ENCODE data around the gene IGF1.

The IGF1 gene

DNA sequence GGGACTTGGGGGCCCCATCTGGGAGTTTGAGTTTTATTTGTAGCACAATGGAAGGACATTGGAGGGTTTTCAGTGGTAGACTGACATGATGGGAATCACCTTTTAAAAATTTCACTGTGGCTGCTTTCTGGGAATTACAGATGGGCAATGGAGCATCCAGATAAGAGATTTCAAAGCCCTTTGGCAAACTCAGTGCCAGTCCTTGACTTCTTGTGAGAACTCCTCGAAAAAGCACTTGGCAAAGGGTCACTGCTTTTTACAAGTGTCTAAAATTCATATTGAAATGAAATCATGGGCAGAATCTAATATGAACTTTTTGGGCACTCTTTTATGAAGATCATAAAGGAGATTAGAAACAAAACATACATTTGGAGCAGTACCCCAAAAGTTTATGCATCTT lies 34.3 kb upstream of the IGF1 start:
- DNase-seq (ENCODE audit: insufficient read length, low spot score): no peak
- no peak for FAIRE-seq
- TF ChIP-seq, protein P1, sequence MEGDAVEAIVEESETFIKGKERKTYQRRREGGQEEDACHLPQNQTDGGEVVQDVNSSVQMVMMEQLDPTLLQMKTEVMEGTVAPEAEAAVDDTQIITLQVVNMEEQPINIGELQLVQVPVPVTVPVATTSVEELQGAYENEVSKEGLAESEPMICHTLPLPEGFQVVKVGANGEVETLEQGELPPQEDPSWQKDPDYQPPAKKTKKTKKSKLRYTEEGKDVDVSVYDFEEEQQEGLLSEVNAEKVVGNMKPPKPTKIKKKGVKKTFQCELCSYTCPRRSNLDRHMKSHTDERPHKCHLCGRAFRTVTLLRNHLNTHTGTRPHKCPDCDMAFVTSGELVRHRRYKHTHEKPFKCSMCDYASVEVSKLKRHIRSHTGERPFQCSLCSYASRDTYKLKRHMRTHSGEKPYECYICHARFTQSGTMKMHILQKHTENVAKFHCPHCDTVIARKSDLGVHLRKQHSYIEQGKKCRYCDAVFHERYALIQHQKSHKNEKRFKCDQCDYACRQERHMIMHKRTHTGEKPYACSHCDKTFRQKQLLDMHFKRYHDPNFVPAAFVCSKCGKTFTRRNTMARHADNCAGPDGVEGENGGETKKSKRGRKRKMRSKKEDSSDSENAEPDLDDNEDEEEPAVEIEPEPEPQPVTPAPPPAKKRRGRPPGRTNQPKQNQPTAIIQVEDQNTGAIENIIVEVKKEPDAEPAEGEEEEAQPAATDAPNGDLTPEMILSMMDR (IDR thresholded peaks at IDR 0.05; ENCODE audit: insufficient read depth, missing control alignments): no peak

DNA sequence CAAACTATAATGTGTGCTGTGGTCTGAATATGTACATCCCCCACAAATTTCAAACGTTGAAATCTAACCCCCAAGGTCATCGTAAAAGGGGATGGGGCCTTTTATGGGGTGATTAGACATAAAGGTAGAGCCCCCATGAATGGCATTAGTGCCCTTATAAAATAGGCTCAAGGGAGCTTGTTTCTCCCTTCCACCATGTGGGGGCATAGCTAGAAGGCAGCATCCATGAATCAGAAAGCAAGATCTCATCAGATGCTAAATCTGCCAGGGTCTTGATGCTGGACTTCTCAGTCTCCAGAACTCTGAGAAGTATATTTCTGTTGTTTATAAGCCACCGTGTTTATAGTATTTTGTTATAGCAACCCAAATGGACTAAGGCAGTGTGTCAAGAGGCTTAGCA lies 33.4 kb upstream of the IGF1 start:
- FAIRE-seq: no peak
- DNase-seq (ENCODE audit: insufficient read length, low spot score): no peak
- TF ChIP-seq, protein P1 (IDR thresholded peaks at IDR 0.05; ENCODE audit: insufficient read depth, missing control alignments): no peak

DNA sequence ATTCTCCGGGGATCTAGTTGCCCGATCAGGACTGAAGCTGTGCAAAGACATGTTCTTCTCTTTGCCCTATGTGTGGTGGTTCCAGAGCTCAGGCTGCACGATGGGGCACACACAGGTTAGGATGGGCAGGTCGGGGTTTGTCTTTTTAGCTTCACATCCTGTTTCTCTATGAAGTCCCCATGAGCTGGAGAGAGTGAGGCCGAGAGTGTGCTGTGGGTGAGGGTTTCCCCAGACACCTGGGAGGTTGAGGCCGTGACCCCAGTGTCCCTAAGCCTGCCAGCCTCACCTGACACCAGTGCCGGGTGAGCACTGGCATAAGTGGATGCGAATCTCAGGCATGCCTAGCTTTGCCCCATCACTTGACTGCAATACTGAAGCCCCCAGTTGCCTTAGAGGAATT lies 32.9 kb upstream of the IGF1 start:
- TF ChIP-seq, protein P1 (IDR thresholded peaks at IDR 0.05; ENCODE audit: insufficient read depth, missing control alignments): no peak
- FAIRE-seq: no peak

DNA sequence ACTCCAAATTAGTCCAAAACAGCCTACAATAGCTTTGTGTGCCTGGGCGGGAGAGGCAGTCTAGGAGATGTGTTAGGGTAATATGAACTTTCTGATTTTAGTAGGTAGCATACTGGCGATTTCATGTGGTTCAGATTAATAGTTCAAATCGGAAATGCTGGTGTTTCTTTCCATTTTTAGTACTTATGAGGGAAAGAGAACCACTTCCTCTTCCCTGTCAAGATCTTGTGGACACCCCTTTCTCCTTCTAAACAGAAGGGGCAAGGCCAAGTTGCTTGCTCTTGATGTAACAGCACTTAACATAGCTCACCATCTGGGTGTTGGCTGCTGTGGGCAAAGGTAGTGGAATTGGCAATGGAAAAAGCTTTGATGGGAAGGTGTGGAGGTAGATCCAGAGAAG lies 32.2 kb upstream of the IGF1 start:
- DNase-seq (ENCODE audit: insufficient read length, low spot score) (no peak), FAIRE-seq (no peak)
- TF ChIP-seq, protein P1 (IDR thresholded peaks at IDR 0.05; ENCODE audit: insufficient read depth, missing control alignments): no peak

More for the DNA sequence above, 32.9 kb upstream of the IGF1 start:
- DNase-seq (ENCODE audit: insufficient read length, low spot score): no peak

GRCh38 chr12:102511575-102511974 lies 31.2 kb upstream of the IGF1 start:
- DNase-seq (ENCODE audit: insufficient read length, low spot score): no peak
- FAIRE-seq: no peak
- TF ChIP-seq, protein P1 (IDR thresholded peaks at IDR 0.05; ENCODE audit: insufficient read depth, missing control alignments): no peak

- FAIRE-seq: no peak
- DNase-seq (ENCODE audit: insufficient read length, low spot score): no peak
- TF ChIP-seq, protein P1 (IDR thresholded peaks at IDR 0.05; ENCODE audit: insufficient read depth, missing control alignments): no peak
Observed at GRCh38 chr12:102510463-102510862, 30.1 kb upstream of the IGF1 start.

DNA sequence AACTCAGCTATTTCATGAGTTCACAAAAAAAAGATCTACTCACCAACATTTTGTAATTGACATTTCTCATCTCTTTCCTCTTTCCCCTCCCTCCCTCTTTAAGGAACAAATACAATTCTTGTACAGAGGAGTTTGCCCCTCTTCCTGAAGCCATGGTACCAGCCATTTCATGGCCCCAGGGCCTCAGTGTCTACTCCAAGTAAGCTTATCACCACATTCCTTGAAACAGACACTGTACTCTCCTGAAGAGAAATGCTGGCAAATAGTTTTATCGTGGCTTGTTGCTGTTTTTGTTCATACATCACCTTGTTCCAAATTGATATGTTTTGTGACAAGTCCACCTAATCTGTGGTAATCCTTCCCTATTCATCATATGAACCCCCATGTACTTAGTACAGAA lies 29.7 kb upstream of the IGF1 start:
- FAIRE-seq (no peak), DNase-seq (ENCODE audit: insufficient read length, low spot score) (no peak)
- TF ChIP-seq, protein P1 (IDR thresholded peaks at IDR 0.05; ENCODE audit: insufficient read depth, missing control alignments): no peak

Measured in D721Med (cell line).